ENCODE data around the gene CDH15. TPM values are rescaled to one million over a fixed set of nuclear protein-coding genes. Genes with fewer than 3 reads are reported as not detected.

The CDH15 gene
- polyA plus RNA-seq, 1 experiment: 0.07 TPM

GRCh38 chr16:89150090-89150835 is 21.3 kb upstream of the CDH15 start:
- no peak for DNase-seq (ENCODE audit: low read depth)

GRCh38 chr16:89150981-89151380 is 20.6 kb upstream of the CDH15 start:
- TF ChIP-seq CTCF (IDR thresholded peaks at IDR 0.05; ENCODE audit: insufficient read depth, low read depth, low read length): no peak
- peaks cover 8% of the 10 kb centered on the region for H3K36me3 ChIP-seq (ENCODE audit: control insufficient read depth, insufficient read depth, low read length)
- ChIA-PET CTCF (no interaction called here), POLR2A (no interaction called here)
- H3K4me3 ChIP-seq (ENCODE audit: low read depth, low read length): no peak overlapping the region
- no peaks in the 10 kb centered on the region for H3K27me3 ChIP-seq (ENCODE audit: control insufficient read depth, insufficient read depth, low read length)
- DNase-seq (ENCODE audit: low read depth): no peak

More at GRCh38 chr16:89150090-89150835, 21.3 kb upstream of the CDH15 start:
- H3K27me3 ChIP-seq (ENCODE audit: control insufficient read depth, insufficient read depth, low read length): no peaks in the 10 kb centered on the region
- ChIA-PET POLR2A (no interaction called here), CTCF (interaction anchor here (1.4 kb wide), 1 partner anchor 17 kb away, joined by 3 read pairs; no protein-coding TSS in a partner anchor)
- H3K36me3 ChIP-seq (ENCODE audit: control insufficient read depth, insufficient read depth, low read length): peaks cover 8% of the 10 kb centered on the region
- TF ChIP-seq CTCF (IDR thresholded peaks at IDR 0.05; ENCODE audit: insufficient read depth, low read depth, low read length): no peak
- no peak overlapping the region for H3K4me3 ChIP-seq (ENCODE audit: low read depth, low read length)

- Histone ChIP-seq H3K36me3 (ENCODE audit: control insufficient read depth, insufficient read depth, low read length) (peaks cover 3% of the 10 kb centered on the region), H3K27me3 (ENCODE audit: control insufficient read depth, insufficient read depth, low read length) (no peaks in the 10 kb centered on the region), H3K4me3 (ENCODE audit: low read depth, low read length) (no peak overlapping the region)
- POLR2A ChIA-PET: no interaction called here
- no peak for TF ChIP-seq CTCF (IDR thresholded peaks at IDR 0.05; ENCODE audit: insufficient read depth, low read depth, low read length)
- DNase-seq (ENCODE audit: low read depth): no peak
- CTCF ChIA-PET: interaction anchor here (0.6 kb wide), 1 partner anchor 115 kb away, joined by 3 read pairs; no protein-coding TSS in a partner anchor
Measured at GRCh38 chr16:89152831-89153700, 18.5 kb upstream of the CDH15 start.

GRCh38 chr16:89153848-89154271 is 17.7 kb upstream of the CDH15 start:
- Histone ChIP-seq H3K4me3 (ENCODE audit: low read depth, low read length) (no peak overlapping the region), H3K27me3 (ENCODE audit: control insufficient read depth, insufficient read depth, low read length) (no peaks in the 10 kb centered on the region), H3K36me3 (ENCODE audit: control insufficient read depth, insufficient read depth, low read length) (peaks cover 3% of the 10 kb centered on the region)
- ChIA-PET CTCF (no interaction called here), POLR2A (no interaction called here)
- DNase-seq (ENCODE audit: low read depth): no peak
- TF ChIP-seq CTCF (IDR thresholded peaks at IDR 0.05; ENCODE audit: insufficient read depth, low read depth, low read length): no peak
